ENCODE data around the gene NMT2.

NMT2 gene

GRCh38 chr10:15137636-15138035 lies 30.9 kb downstream of the NMT2 start:
- Histone ChIP-seq H3K27ac (no peak overlapping the region), H3K27me3 (no peaks in the 10 kb centered on the region), H3K4me3 (no peak overlapping the region), H3K9me3 (no peaks in the 10 kb centered on the region), H3K4me1 (peaks cover 0 to 13% (median 6%) of the 10 kb centered on the region in 4 donors), H3K36me3 (peaks cover 21 to 61% (median 56%) of the 10 kb centered on the region in 3 donors)
- DNase-seq: no peak
- intact Hi-C loops (cut with DNase I; ENCODE audit: low total_unique reads): loop anchor here (5.0 kb wide), 1 partner anchor 1820 kb away; no protein-coding TSS in a partner anchor
- no peak for TF ChIP-seq CTCF (IDR thresholded peaks at IDR 0.05)

- Histone ChIP-seq H3K4me3 (no peak overlapping the region), H3K27ac (no peak overlapping the region), H3K36me3 (peaks cover 28 to 68% (median 62%) of the 10 kb centered on the region in 3 donors), H3K27me3 (no peaks in the 10 kb centered on the region), H3K9me3 (no peaks in the 10 kb centered on the region), H3K4me1 (peaks cover 0 to 7% (median under 1%) of the 10 kb centered on the region in 4 donors)
- no peak for DNase-seq
- intact Hi-C loops (cut with DNase I; ENCODE audit: low total_unique reads): loop anchor here (5.0 kb wide), 1 partner anchor 1820 kb away; no protein-coding TSS in a partner anchor
- no peak for TF ChIP-seq CTCF (IDR thresholded peaks at IDR 0.05)
Observed at GRCh38 chr10:15137036-15137359, 31.5 kb downstream of the NMT2 start.

- no peak overlapping the region for H3K4me3 ChIP-seq
- no peak overlapping the region for H3K27ac ChIP-seq
- intact Hi-C loops (cut with DNase I; ENCODE audit: low total_unique reads): loop anchor here (5.0 kb wide), 1 partner anchor 1821 kb away; no protein-coding TSS in a partner anchor
- H3K36me3 ChIP-seq: peaks cover 30 to 72% (median 68%) of the 10 kb centered on the region in 3 donors
- no peak for DNase-seq
- no peaks in the 10 kb centered on the region for H3K9me3 ChIP-seq
- no peak for TF ChIP-seq CTCF (IDR thresholded peaks at IDR 0.05)
- H3K27me3 ChIP-seq: no peaks in the 10 kb centered on the region
- H3K4me1 ChIP-seq: peaks cover 0 to under 1% (median 0%) of the 10 kb centered on the region in 4 donors
Observed at GRCh38 chr10:15136129-15137035, 32.1 kb downstream of the NMT2 start.

- Histone ChIP-seq H3K4me3 (no peak overlapping the region), H3K9me3 (no peaks in the 10 kb centered on the region), H3K27me3 (no peaks in the 10 kb centered on the region), H3K4me1 (no peaks in the 10 kb centered on the region), H3K27ac (no peak overlapping the region), H3K36me3 (peaks cover 43 to 89% (median 72%) of the 10 kb centered on the region in 3 donors)
- intact Hi-C loops (cut with DNase I; ENCODE audit: low total_unique reads): no loop called here
- no peak for DNase-seq
- TF ChIP-seq CTCF (IDR thresholded peaks at IDR 0.05): no peak
Observed at GRCh38 chr10:15131330-15131729, 37.2 kb downstream of the NMT2 start.

GRCh38 chr10:15124908-15125307 lies 43.6 kb downstream of the NMT2 start:
- TF ChIP-seq CTCF (IDR thresholded peaks at IDR 0.05): no peak
- H3K4me3 ChIP-seq: no peak overlapping the region
- peaks cover 0 to 5% (median 0%) of the 10 kb centered on the region in 4 donors for H3K4me1 ChIP-seq
- H3K27ac ChIP-seq: no peak overlapping the region
- no peak for DNase-seq
- H3K9me3 ChIP-seq: no peaks in the 10 kb centered on the region
- intact Hi-C loops (cut with DNase I; ENCODE audit: low total_unique reads): no loop called here
- peaks cover 34 to 53% (median 44%) of the 10 kb centered on the region in 3 donors for H3K36me3 ChIP-seq
- H3K27me3 ChIP-seq: no peaks in the 10 kb centered on the region
